SK-N-SH treated with all-trans-retinoic acid at 6 μM for 48 hours (cell line): ENCODE results near the gene KIF13A.

Experiments
- ATAC-seq: fragments of 200-7000 bp; cut with Tn5 transposase; 3 replicates; pipeline ENCODE4 v1.9.1; 2020; ENCODE audit warnings: mild to moderate bottlenecking, moderate library complexity
- ARNTL ChIP-seq: fragments of 450-650 bp; formaldehyde crosslinking; IDR thresholded peaks from 2 replicates; pipeline ENCODE4 v1.5.0; 2020; ENCODE audit warnings: low read depth, mild to moderate bottlenecking, moderate library complexity, borderline replicate concordance
- BACH2 ChIP-seq: fragments of 250-450 bp; sonication (Bioruptor Pico); IDR thresholded peaks from 2 replicates; pipeline ENCODE4 v1.9.0; 2021; ENCODE audit warnings: mild to moderate bottlenecking, borderline replicate concordance
- CSDC2 ChIP-seq: fragments of 250-450 bp; sonication (Bioruptor Pico); IDR thresholded peaks from 2 replicates; pipeline ENCODE4 v1.5.0; 2020; ENCODE audit warnings: mild to moderate bottlenecking, moderate library complexity
- ESRRG ChIP-seq: fragments of 250-450 bp; sonication (Bioruptor Pico); IDR thresholded peaks from 2 replicates; pipeline ENCODE4 v1.6.1; 2021; ENCODE audit warnings: mild to moderate bottlenecking
- GLIS3 ChIP-seq: fragments of 250-450 bp; sonication (Bioruptor Pico); IDR thresholded peaks from 2 replicates; pipeline ENCODE4 v1.5.0; 2020; ENCODE audit warnings: mild to moderate bottlenecking, moderate library complexity
- ISL1 ChIP-seq: fragments of 250-450 bp; sonication (Bioruptor Pico); IDR thresholded peaks from 2 replicates; pipeline ENCODE4 v2.1.2; 2022; ENCODE audit warnings: mild to moderate bottlenecking, moderate library complexity
- OSR1 ChIP-seq: fragments of 250-450 bp; sonication (Bioruptor Pico); IDR thresholded peaks from 2 replicates; pipeline ENCODE4 v1.8.0; 2022; ENCODE audit warnings: moderate library complexity, mild to moderate bottlenecking, inconsistent platforms
- PATZ1 ChIP-seq: fragments of 250-450 bp; sonication (Bioruptor Pico); IDR thresholded peaks from 2 replicates; pipeline ENCODE4 v1.8.0; 2020; ENCODE audit warnings: mild to moderate bottlenecking, moderate library complexity, borderline replicate concordance
- POU6F1 ChIP-seq: fragments of 250-450 bp; sonication (Bioruptor Pico); IDR thresholded peaks from 2 replicates; pipeline ENCODE4 v1.8.0; 2021; ENCODE audit warnings: low read depth, mild to moderate bottlenecking, moderate library complexity, borderline replicate concordance
- RARB ChIP-seq: fragments of 250-450 bp; sonication (Bioruptor Pico); IDR thresholded peaks from 2 replicates; pipeline ENCODE4 v1.8.0; 2021; ENCODE audit warnings: mild to moderate bottlenecking, moderate library complexity
- SNAI2 ChIP-seq: fragments of 250-450 bp; sonication (Bioruptor Pico); IDR thresholded peaks from 2 replicates; pipeline ENCODE4 v1.5.0; 2020; ENCODE audit warnings: mild to moderate bottlenecking, moderate library complexity
- TCF4 ChIP-seq: fragments of 250-450 bp; sonication (Bioruptor Pico); IDR thresholded peaks from 2 replicates; pipeline ENCODE4 v1.8.0; 2021; ENCODE audit warnings: mild to moderate bottlenecking, moderate library complexity, borderline replicate concordance
- TSHZ2 ChIP-seq: fragments of 250-450 bp; sonication (Bioruptor Pico); IDR thresholded peaks from 2 replicates; pipeline ENCODE4 v1.5.0; 2020; ENCODE audit warnings: mild to moderate bottlenecking, moderate library complexity
- ZC3H10 ChIP-seq: fragments of 250-450 bp; sonication (Bioruptor Pico); IDR thresholded peaks from 2 replicates; pipeline ENCODE4 v1.5.1; 2021; ENCODE audit warnings: mild to moderate bottlenecking, moderate library complexity
- ZFP3 ChIP-seq: fragments of 250-450 bp; sonication (Bioruptor Pico); IDR thresholded peaks from 2 replicates; pipeline ENCODE4 v1.5.0; 2020; ENCODE audit warnings: mild to moderate bottlenecking, moderate library complexity
- ZFP30 ChIP-seq: fragments of 450-650 bp; formaldehyde crosslinking; IDR thresholded peaks from 2 replicates; pipeline ENCODE4 v1.5.0; 2022; ENCODE audit warnings: mild to moderate bottlenecking, moderate library complexity
- ZNF565 ChIP-seq: fragments of 450-650 bp; formaldehyde crosslinking; conservative IDR thresholded peaks from 2 replicates; pipeline ENCODE4 v1.5.0; 2020; ENCODE audit warnings: low read depth, mild to moderate bottlenecking, moderate library complexity
- ZNF70 ChIP-seq: fragments of 450-650 bp; formaldehyde crosslinking; IDR thresholded peaks from 2 replicates; pipeline ENCODE4 v1.5.0; 2020; ENCODE audit warnings: mild to moderate bottlenecking, moderate library complexity
- ZNF8 ChIP-seq: fragments of 450-650 bp; formaldehyde crosslinking; IDR thresholded peaks from 2 replicates; pipeline ENCODE4 v1.5.0; 2020; ENCODE audit warnings: mild to moderate bottlenecking, moderate library complexity

KIF13A gene

GRCh38 chr6:17940151-17940792 is 47.2 kb downstream of the KIF13A start:
- TF ChIP-seq CSDC2 (CRISPR knock-in tag): no peak
- no peak for TF ChIP-seq TCF4 (CRISPR knock-in tag)
- TF ChIP-seq ARNTL (CRISPR knock-in tag): no peak
- no peak for TF ChIP-seq ZFP3 (CRISPR knock-in tag)
- no peak for TF ChIP-seq ZNF8 (CRISPR knock-in tag)
- TF ChIP-seq BACH2 (CRISPR knock-in tag): no peak
- no peak for TF ChIP-seq POU6F1
- no peak for ATAC-seq

- no peak for ATAC-seq
- TF ChIP-seq ZNF565 (CRISPR knock-in tag) (no peak), TCF4 (CRISPR knock-in tag) (peak; percentile 21; the same call in 1 of the 2 replicates)
Observed at GRCh38 chr6:17938901-17939300, 48.5 kb downstream of the KIF13A start.

- no peak for TF ChIP-seq TSHZ2 (CRISPR knock-in tag)
- TF ChIP-seq PATZ1 (CRISPR knock-in tag): no peak
- TF ChIP-seq ZNF70 (CRISPR knock-in tag): no peak
- no peak for TF ChIP-seq ZFP3 (CRISPR knock-in tag)
- TF ChIP-seq SNAI2 (CRISPR knock-in tag): no peak
- no peak for TF ChIP-seq GLIS3 (CRISPR knock-in tag)
- no peak for TF ChIP-seq ESRRG
- TF ChIP-seq OSR1 (CRISPR knock-in tag): no peak
- no peak for TF ChIP-seq ISL1 (CRISPR knock-in tag)
- no peak for TF ChIP-seq POU6F1
- no peak for TF ChIP-seq ZNF8 (CRISPR knock-in tag)
- TF ChIP-seq CSDC2 (CRISPR knock-in tag): no peak
- TF ChIP-seq TCF4 (CRISPR knock-in tag): no peak
- no peak for TF ChIP-seq ZC3H10
- no peak for ATAC-seq
Observed at GRCh38 chr6:17935188-17936149, 52.0 kb downstream of the KIF13A start.

GRCh38 chr6:17933716-17934115 is 53.7 kb downstream of the KIF13A start:
- ATAC-seq: no peak
- TF ChIP-seq ZNF70 (CRISPR knock-in tag) (no peak), ZFP30 (CRISPR knock-in tag) (no peak), ARNTL (CRISPR knock-in tag) (no peak), ZC3H10 (no peak), ZNF8 (CRISPR knock-in tag) (no peak), ESRRG (no peak), GLIS3 (CRISPR knock-in tag) (no peak), PATZ1 (CRISPR knock-in tag) (no peak), RARB (CRISPR knock-in tag) (no peak), ISL1 (CRISPR knock-in tag) (no peak), TSHZ2 (CRISPR knock-in tag) (no peak)
- TF ChIP-seq, all 23 proteins: peak for 0
